NCI-H146 treated with DMSO at 0.1 percent for 48 hours (cell line): ENCODE data around the gene MRPL49.

Experiments
- DNase-seq: peaks from one replicate; lab custom pipeline; 2025; ENCODE audit not compliant: unreplicated experiment; lab: John Stamatoyannopoulos, UW

Gene MRPL49

GRCh38 chr11:65102142-65103095 lies 19.7 kb upstream of the MRPL49 start:
- DNase-seq: no peak

DNA sequence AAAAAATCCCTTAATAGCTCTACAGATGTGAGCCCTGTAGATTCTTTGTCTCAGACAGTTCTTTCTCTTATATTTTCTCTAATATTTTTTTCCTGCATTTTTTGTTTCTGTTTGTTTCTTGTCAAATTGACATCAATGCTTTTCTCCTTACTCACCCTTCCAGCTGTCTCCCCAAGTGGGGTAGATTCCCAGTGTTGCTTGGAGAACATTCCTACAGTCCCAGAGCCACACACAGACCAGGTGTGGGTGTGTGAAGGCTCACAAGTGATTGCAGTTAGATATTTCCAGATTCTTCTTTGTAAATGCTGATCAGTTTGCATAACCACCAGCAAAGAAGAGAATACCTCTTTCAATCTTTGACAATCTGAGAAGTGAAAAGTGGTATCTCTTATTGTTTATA lies 18.6 kb upstream of the MRPL49 start:
- no peak for DNase-seq

DNA sequence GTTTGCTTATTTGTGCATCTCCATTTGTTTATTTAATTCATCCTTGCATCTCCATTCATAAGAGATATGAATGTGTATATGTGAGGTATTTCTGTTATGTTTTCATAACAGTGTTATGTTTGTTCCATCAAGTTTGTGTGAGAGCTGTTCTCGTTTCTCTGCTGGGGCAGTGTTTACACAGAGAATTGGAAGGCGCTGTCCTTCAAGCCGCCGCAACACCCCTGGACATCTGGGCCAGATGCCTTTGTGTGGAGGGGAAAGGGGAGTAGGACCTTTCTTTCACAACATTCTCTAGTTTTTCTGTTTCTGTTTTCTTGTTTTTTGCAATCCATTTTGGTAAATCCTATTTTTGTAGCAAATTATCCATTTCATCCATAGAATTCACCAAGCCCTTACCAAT lies 17.5 kb upstream of the MRPL49 start:
- DNase-seq: no peak

- no peak for DNase-seq
Observed at GRCh38 chr11:65107078-65107477, 15.0 kb upstream of the MRPL49 start.

- no peak for DNase-seq
Observed at GRCh38 chr11:65107751-65108468, 14.2 kb upstream of the MRPL49 start.

DNA sequence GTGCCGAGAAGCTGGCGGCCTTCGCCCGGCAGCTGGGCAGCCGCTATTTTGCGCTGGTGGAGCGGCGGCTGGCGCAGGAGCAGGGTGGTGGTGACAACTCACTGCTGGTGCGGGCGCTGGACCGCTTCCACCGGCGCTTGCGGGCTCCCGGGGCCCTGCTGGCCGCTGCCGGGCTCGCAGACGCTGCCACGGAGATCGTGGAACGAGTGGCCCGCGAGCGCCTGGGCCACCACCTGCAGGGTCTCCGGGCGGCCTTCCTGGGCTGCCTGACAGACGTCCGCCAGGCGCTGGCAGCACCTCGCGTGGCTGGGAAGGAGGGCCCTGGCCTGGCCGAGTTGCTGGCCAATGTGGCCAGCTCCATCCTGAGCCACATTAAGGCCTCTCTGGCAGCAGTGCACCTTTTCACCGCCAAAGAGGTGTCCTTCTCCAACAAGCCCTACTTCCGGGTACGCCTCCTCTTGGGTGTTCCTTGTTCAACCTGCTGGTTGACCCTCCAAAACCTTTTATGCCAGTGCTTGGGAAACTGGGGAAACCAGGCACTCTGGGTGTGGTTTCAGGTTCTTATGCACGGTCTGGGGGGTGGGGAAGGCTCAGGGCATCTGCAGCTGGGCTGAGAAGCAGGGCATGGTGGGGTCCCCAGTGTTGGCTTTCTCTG lies 13.5 kb upstream of the MRPL49 start:
- DNase-seq: no peak

- no peak for DNase-seq
Observed at GRCh38 chr11:65109231-65110198, 12.6 kb upstream of the MRPL49 start.

DNA sequence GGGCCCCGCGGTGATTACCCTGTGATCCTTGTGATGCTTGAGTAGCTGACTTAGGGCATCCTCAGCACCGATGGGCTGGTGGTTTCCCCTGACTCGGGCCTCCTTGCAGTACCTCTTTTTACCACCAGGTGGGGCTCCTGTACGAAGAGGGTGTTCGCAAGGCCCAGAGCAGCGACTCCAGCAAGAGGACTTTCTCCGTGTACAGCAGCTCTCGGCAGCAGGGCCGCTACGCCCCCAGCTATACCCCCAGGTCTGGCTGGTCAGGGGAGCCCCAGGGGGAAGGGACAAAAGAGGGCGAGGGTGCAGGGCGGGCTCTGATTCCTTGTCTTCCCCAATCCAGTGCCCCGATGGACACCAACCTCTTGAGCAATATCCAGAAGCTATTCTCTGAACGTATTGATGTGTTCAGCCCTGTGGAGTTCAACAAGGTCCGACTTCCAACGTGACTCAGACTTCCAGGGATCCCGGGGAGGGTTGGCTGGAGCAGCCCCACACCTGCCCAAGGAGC lies 11.7 kb upstream of the MRPL49 start:
- DNase-seq: peak; percentile 70

- no peak for DNase-seq
Observed at GRCh38 chr11:65111159-65111743, 10.9 kb upstream of the MRPL49 start.

- peak; percentile 91 for DNase-seq
Observed at GRCh38 chr11:65111744-65112545, 10.2 kb upstream of the MRPL49 start, which contains the start of gene TM7SF2. TSS of gene TM7SF2 (plus strand) at chr11:65111872. CDS start at chr11:65112016, 144 bp downstream.

- peak; percentile 57 for DNase-seq
Observed at GRCh38 chr11:65112546-65113360, 9.4 kb upstream of the MRPL49 start.

DNA sequence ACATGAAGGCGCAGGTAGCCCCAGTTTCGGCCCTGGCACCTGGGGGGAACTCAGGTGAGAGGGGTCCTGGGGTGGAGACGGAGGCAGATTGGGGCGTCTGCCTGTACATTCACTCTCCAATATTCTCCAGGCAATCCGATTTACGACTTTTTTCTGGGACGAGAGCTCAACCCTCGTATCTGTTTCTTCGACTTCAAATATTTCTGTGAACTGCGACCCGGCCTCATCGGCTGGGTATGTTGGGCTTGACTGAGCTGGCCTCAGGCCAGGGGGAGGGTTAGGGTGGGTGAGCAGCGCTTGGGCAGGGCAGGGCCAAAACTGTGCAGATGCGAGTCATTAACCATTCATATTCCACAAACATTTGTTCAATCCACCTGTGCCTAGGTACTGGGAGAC lies 8.8 kb upstream of the MRPL49 start:
- DNase-seq: no peak

GRCh38 chr11:65113839-65114238 lies 8.3 kb upstream of the MRPL49 start:
- DNase-seq: no peak

GRCh38 chr11:65114538-65115171 lies 7.5 kb upstream of the MRPL49 start:
- DNase-seq: no peak

GRCh38 chr11:65115361-65116082 lies 6.6 kb upstream of the MRPL49 start:
- no peak for DNase-seq

DNA sequence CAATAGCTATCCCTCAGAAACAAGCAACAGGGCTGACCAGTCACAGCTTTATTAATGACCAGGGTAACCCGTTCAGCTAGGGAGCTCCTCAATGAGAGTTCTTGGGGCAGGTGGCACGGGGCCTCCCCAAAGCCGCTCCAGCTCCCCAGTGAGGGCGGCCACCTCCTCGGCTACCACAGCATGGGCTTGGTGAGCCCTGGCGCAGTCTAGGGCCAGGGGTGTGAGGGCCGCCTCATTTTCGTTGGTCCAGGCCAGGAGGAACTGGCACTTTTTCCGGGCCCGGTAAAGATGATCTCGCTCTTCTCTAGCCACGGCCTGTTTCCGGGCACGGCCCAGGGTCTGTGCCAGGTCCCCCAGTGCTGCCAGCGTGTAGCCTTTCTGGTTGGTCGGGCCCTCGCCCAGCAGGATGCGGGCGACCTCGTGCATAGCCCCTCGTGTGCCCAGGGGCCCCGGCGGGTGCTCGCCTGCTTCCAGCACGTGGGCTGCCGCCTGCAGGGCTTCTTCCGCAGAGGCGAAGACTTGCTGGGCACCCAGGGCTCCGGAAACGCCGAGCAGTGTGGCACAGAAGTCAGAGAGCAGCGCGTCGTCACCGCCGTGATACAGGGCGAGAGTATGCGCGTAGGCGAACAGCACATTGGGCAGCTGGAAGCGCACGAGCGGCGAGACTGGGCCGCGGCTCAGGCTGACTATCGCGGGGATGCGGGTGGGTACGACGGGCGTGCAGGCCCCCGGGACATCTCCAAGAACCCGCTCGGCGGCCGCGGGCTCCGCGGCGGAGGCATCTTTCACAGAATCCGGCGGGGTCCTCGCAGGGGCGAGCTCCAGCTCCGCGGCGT lies 5.5 kb upstream of the MRPL49 start:
- DNase-seq: peak; percentile 27
